Mammary epithelial cell (primary cell): ENCODE data around the gene GGACT.

ENCODE experiments used
- EZH2 ChIP-seq: IDR thresholded peaks from 2 replicates; pipeline ENCODE4 v1.6.1; 2012; ENCODE audit warnings: low read length, inconsistent platforms, borderline replicate concordance
- TF ChIP-seq, protein P1 (sequence below), 2 donors: IDR thresholded peaks in 1 of 2; conservative IDR thresholded peaks in 1 of 2; 2 replicates each; pipeline ENCODE4 v1.5.1; 2011 to 2012; ENCODE audit warnings: inconsistent platforms in 2 of 2, low read length in 2 of 2, mild to moderate bottlenecking in 2 of 2, control low read depth in 1 of 2, low read depth in 1 of 2; ENCODE audit not compliant: insufficient read depth in 1 of 2; ENCODE audit errors: extremely low read depth in 1 of 2

- TF ChIP-seq, protein P1, sequence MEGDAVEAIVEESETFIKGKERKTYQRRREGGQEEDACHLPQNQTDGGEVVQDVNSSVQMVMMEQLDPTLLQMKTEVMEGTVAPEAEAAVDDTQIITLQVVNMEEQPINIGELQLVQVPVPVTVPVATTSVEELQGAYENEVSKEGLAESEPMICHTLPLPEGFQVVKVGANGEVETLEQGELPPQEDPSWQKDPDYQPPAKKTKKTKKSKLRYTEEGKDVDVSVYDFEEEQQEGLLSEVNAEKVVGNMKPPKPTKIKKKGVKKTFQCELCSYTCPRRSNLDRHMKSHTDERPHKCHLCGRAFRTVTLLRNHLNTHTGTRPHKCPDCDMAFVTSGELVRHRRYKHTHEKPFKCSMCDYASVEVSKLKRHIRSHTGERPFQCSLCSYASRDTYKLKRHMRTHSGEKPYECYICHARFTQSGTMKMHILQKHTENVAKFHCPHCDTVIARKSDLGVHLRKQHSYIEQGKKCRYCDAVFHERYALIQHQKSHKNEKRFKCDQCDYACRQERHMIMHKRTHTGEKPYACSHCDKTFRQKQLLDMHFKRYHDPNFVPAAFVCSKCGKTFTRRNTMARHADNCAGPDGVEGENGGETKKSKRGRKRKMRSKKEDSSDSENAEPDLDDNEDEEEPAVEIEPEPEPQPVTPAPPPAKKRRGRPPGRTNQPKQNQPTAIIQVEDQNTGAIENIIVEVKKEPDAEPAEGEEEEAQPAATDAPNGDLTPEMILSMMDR (conservative IDR thresholded peaks at IDR 0.05 in 1 of 2, IDR thresholded peaks at IDR 0.05 in 1 of 2; ENCODE audit: extremely low read depth in 1 of 2, insufficient read depth in 1 of 2, low read depth in 1 of 2, low read length in 2 of 2), result no peak
- TF ChIP-seq EZH2, result no peak
Observed at GRCh38 chr13:100559886-100560285, 28.7 kb downstream of the GGACT start.
